Caco-2 (cell line): Measurements from ENCODE around the gene LYPD3. TPM values are rescaled to one million over a fixed set of nuclear protein-coding genes. Genes with fewer than 3 reads are reported as not detected.

Source experiments
- BruUV-seq: library from RNA; stranded (reverse); fragments of 400-500 nt; replicated peaks from 2 replicates; lab custom pipeline; 2021; lab: Mats Ljungman, UMichigan
- CTCF ChIA-PET: fragments of 300-600 bp; sonication (Branson Sonifier 250); formaldehyde crosslinking; loops from one replicate; lab custom pipeline; 2022; ENCODE audit warnings: antibody characterized with exemption; lab: Charles Lee
- POLR2A ChIA-PET: fragments of 300-600 bp; sonication (Branson Sonifier 250); formaldehyde crosslinking; loops from one replicate; lab custom pipeline; 2022; ENCODE audit warnings: antibody characterized with exemption; lab: Charles Lee
- DNase-seq, 2 experiments: peaks; one replicate each; pipeline versions ENCODE4 v3.0.0 to v3.0.0-alpha.2; 2020 to 2022
- H3K27me3 ChIP-seq: replicated peaks from 2 replicates; pipeline ENCODE4 v1.6.0; 2011; ENCODE audit warnings: low read length; ENCODE audit not compliant: control insufficient read depth, insufficient read depth
- H3K36me3 ChIP-seq: 2 replicates; pipeline ENCODE4 v1.5.1; 2011; ENCODE audit warnings: low read length; ENCODE audit not compliant: control insufficient read depth, insufficient read depth
- H3K4me1 ChIP-seq: fragments of 250-450 bp; sonication (Bioruptor Pico); 2 replicates; pipeline ENCODE4 v1.5.1; 2020; ENCODE audit warnings: mild to moderate bottlenecking
- H3K4me3 ChIP-seq: 2 replicates; pipeline ENCODE4 v1.5.1; 2011; ENCODE audit warnings: low read depth, mild to moderate bottlenecking, control low read depth, low read length
- H3K9me3 ChIP-seq: fragments of 250-450 bp; sonication (Bioruptor Pico); 2 replicates; pipeline ENCODE4 v1.5.1; 2020; ENCODE audit warnings: mild to moderate bottlenecking, moderate library complexity
- H3K27ac Mint-ChIP-seq: one replicate; pipeline ENCODE4 v1.8.0; 2022; ENCODE audit warnings: mixed read lengths; ENCODE audit not compliant: unreplicated experiment
- H3K27me3 Mint-ChIP-seq: one replicate; pipeline ENCODE4 v1.8.0; 2022; ENCODE audit warnings: mixed read lengths; ENCODE audit not compliant: insufficient read depth, unreplicated experiment
- H3K36me3 Mint-ChIP-seq: one replicate; pipeline ENCODE4 v1.8.0; 2022; ENCODE audit warnings: mild to moderate bottlenecking, mixed read lengths; ENCODE audit not compliant: insufficient read depth, unreplicated experiment
- H3K4me1 Mint-ChIP-seq: one replicate; pipeline ENCODE4 v1.8.0; 2022; ENCODE audit warnings: low read depth, mixed read lengths; ENCODE audit not compliant: unreplicated experiment
- H3K4me3 Mint-ChIP-seq: one replicate; pipeline ENCODE4 v1.8.0; 2022; ENCODE audit warnings: mild to moderate bottlenecking, moderate library complexity, mixed read lengths; ENCODE audit not compliant: unreplicated experiment
- H3K9me3 Mint-ChIP-seq: one replicate; pipeline ENCODE4 v1.8.0; 2022; ENCODE audit warnings: mixed read lengths; ENCODE audit not compliant: unreplicated experiment
- CTCF ChIP-seq, 2 experiments: fragments of 200-600 bp in 1 of 2; IDR thresholded peaks; 1 replicate in 1 of 2; 2 replicates in 1 of 2; pipeline versions ENCODE4 v1.5.1 to v1.8.0; 2011 to 2022; ENCODE audit warnings: antibody characterized with exemption in 1 of 2, control low read depth in 1 of 2, inconsistent platforms in 1 of 2, low read depth in 1 of 2, low read length in 1 of 2, mild to moderate bottlenecking in 1 of 2, moderate library complexity in 1 of 2; ENCODE audit not compliant: insufficient read depth in 1 of 2, severe bottlenecking in 1 of 2, unreplicated experiment in 1 of 2
- intact Hi-C: fragments of 100-400 bp; cut with micrococcal nuclease; formaldehyde crosslinking; loops from one replicate; pipeline ENCODE4 v1.10.0; 2022; ENCODE audit not compliant: unreplicated experiment
- total RNA-seq: library from RNA; stranded (reverse); gene quantifications from 2 replicates; pipeline ENCODE4 v1.2.3, GENCODE V29; 2022

The LYPD3 gene
- total RNA-seq, 1 experiment from 2014 or later, result 1.3 TPM

GRCh38 chr19:43468354-43469159 lies 3.1 kb upstream of the LYPD3 start:
- CTCF ChIA-PET, result no interaction called here
- Histone ChIP-seq H3K4me3 (no peak overlapping the region), H3K9me3 (no peaks in the 10 kb centered on the region), H3K36me3 (no peaks in the 10 kb centered on the region), H3K27me3 (no peaks in the 10 kb centered on the region), H3K4me1 (0 out of 2 replicates have a peak, but pooled peaks cover 4% of the 10 kb centered on the region)
- Mint-ChIP-seq H3K36me3 (peaks cover 17% of the 10 kb centered on the region), H3K27me3 (no peaks in the 10 kb centered on the region), H3K4me1 (peaks cover 7% of the 10 kb centered on the region), H3K27ac (no peak overlapping the region), H3K4me3 (no peak overlapping the region), H3K9me3 (no peaks in the 10 kb centered on the region)
- no peak for DNase-seq
- POLR2A ChIA-PET, result no interaction called here
- intact Hi-C loops, result loop anchor here (10.0 kb wide), 1 partner anchor 126 kb away; the partner anchor contains the start of genes IRGQ and ZNF576
- BruUV-seq, result no TSS peak
- no peak for TF ChIP-seq CTCF (IDR thresholded peaks at IDR 0.05; ENCODE audit: insufficient read depth in 1 of 2, low read depth in 1 of 2, low read length in 1 of 2, severe bottlenecking in 1 of 2, unreplicated experiment in 1 of 2)

- Mint-ChIP-seq H3K9me3 (no peaks in the 10 kb centered on the region), H3K4me3 (no peak overlapping the region)
- CTCF ChIA-PET, result no interaction called here
Measured at GRCh38 chr19:43467730-43468129, 2.3 kb upstream of the LYPD3 start.

GRCh38 chr19:43467276-43467675 lies 1.9 kb upstream of the LYPD3 start:
- H3K27me3 ChIP-seq, result no peaks in the 10 kb centered on the region
- H3K36me3 ChIP-seq, result no peaks in the 10 kb centered on the region
- Mint-ChIP-seq H3K4me1 (peaks cover 7% of the 10 kb centered on the region), H3K9me3 (no peaks in the 10 kb centered on the region), H3K27me3 (no peaks in the 10 kb centered on the region), H3K36me3 (peaks cover 15% of the 10 kb centered on the region), H3K4me3 (no peak overlapping the region), H3K27ac (no peak overlapping the region)
- intact Hi-C loops, result loop anchor here (10.0 kb wide), 1 partner anchor 128 kb away; the partner anchor contains the start of genes IRGQ and ZNF576
- POLR2A ChIA-PET, result no interaction called here
- no TSS peak for BruUV-seq
- no peak for TF ChIP-seq CTCF (IDR thresholded peaks at IDR 0.05; ENCODE audit: insufficient read depth in 1 of 2, low read depth in 1 of 2, low read length in 1 of 2, severe bottlenecking in 1 of 2, unreplicated experiment in 1 of 2)
- H3K9me3 ChIP-seq, result no peaks in the 10 kb centered on the region
- no peak for DNase-seq
- CTCF ChIA-PET, result no interaction called here
- no peak overlapping the region for H3K4me3 ChIP-seq
- H3K4me1 ChIP-seq, result 0 out of 2 replicates have a peak, but pooled peaks cover 4% of the 10 kb centered on the region

More at GRCh38 chr19:43467730-43468129, 2.3 kb upstream of the LYPD3 start:
- Histone ChIP-seq H3K27me3 (no peaks in the 10 kb centered on the region), H3K9me3 (no peaks in the 10 kb centered on the region), H3K4me1 (0 out of 2 replicates have a peak, but pooled peaks cover 4% of the 10 kb centered on the region), H3K36me3 (no peaks in the 10 kb centered on the region), H3K4me3 (no peak overlapping the region)
- Mint-ChIP-seq H3K4me1 (peaks cover 7% of the 10 kb centered on the region), H3K27me3 (no peaks in the 10 kb centered on the region), H3K36me3 (peaks cover 15% of the 10 kb centered on the region), H3K27ac (no peak overlapping the region)
- no peak for TF ChIP-seq CTCF (IDR thresholded peaks at IDR 0.05; ENCODE audit: insufficient read depth in 1 of 2, low read depth in 1 of 2, low read length in 1 of 2, severe bottlenecking in 1 of 2, unreplicated experiment in 1 of 2)
- no TSS peak for BruUV-seq
- POLR2A ChIA-PET, result no interaction called here
- DNase-seq, result no peak
- intact Hi-C loops, result loop anchor here (10.0 kb wide), 1 partner anchor 127 kb away; the partner anchor contains the start of genes IRGQ and ZNF576
